H1 (cell line): ENCODE data around the gene BSPRY. TPM values are rescaled to one million over a fixed set of nuclear protein-coding genes. Genes with fewer than 3 reads are reported as not detected.

Source experiments
- CTCF ChIA-PET: fragments of 300-600 bp; sonication (Branson Sonifier 250); formaldehyde crosslinking; loops from one replicate; lab custom pipeline; 2021; ENCODE audit not compliant: partially characterized antibody; lab: Charles Lee
- POLR2A ChIA-PET: fragments of 300-600 bp; sonication (Branson Sonifier 250); formaldehyde crosslinking; loops from one replicate; lab custom pipeline; 2021; ENCODE audit warnings: inconsistent platforms; ENCODE audit not compliant: partially characterized antibody; lab: Charles Lee
- DNase-seq, 2 experiments: peaks; one replicate each; pipeline versions ENCODE4 v3.0.0 to v3.0.0-alpha.2; 2010 to 2022; ENCODE audit warnings: low spot score in 2 of 2, low read depth in 1 of 2, mixed read lengths in 1 of 2
- FAIRE-seq: peaks from 2 replicates; lab custom pipeline; 2011; peaks lifted over from hg19 to GRCh38; lab: Jason Lieb, UNC
- H2AFZ ChIP-seq: 2 replicates; pipeline ENCODE4 v1.8.1; 2012; ENCODE audit warnings: low read length, inconsistent platforms
- H2AK5ac ChIP-seq: 2 replicates; pipeline ENCODE4 v1.6.1; 2013; ENCODE audit warnings: low read depth, low read length
- H2BK120ac ChIP-seq: replicated peaks from 2 replicates; pipeline ENCODE3; 2013; ENCODE audit warnings: low read depth, low read length, inconsistent platforms
- H2BK12ac ChIP-seq: 2 replicates; pipeline ENCODE4 v1.6.1; 2013; ENCODE audit warnings: low read depth, low read length
- H2BK15ac ChIP-seq: 2 replicates; pipeline ENCODE4 v1.6.1; 2013; ENCODE audit warnings: low read length
- H2BK20ac ChIP-seq: 2 replicates; pipeline ENCODE4 v1.6.1; 2013; ENCODE audit warnings: low read length
- H2BK5ac ChIP-seq: 2 replicates; pipeline ENCODE4 v1.6.1; 2013; ENCODE audit warnings: low read depth, low read length
- H3K14ac ChIP-seq: 2 replicates; pipeline ENCODE4 v1.6.1; 2013; ENCODE audit warnings: inconsistent platforms; ENCODE audit not compliant: insufficient read length
- H3K18ac ChIP-seq: 2 replicates; pipeline ENCODE4 v1.6.1; 2013; ENCODE audit warnings: low read length; ENCODE audit errors: extremely low read depth
- H3K23ac ChIP-seq: 2 replicates; pipeline ENCODE4 v1.6.1; 2013; ENCODE audit warnings: inconsistent platforms; ENCODE audit not compliant: insufficient read length
- H3K23me2 ChIP-seq: 2 replicates; pipeline ENCODE4 v1.6.1; 2013; ENCODE audit warnings: low read depth, low read length
- H3K27ac ChIP-seq: 2 replicates; pipeline ENCODE4 v1.6.1; 2011; ENCODE audit warnings: low read depth, low read length, inconsistent platforms
- H3K27me3 ChIP-seq, 4 experiments: replicated peaks in 1 of 4; 1 replicate in 1 of 4; 2 replicates in 3 of 4; pipeline versions ENCODE4 v1.6.1 to v1.8.1; 2011 to 2013; ENCODE audit warnings: low read length in 3 of 4, mild to moderate bottlenecking in 3 of 4, inconsistent platforms in 2 of 4, mixed read lengths in 2 of 4, moderate library complexity in 1 of 4; ENCODE audit not compliant: control insufficient read depth in 3 of 4, insufficient read depth in 3 of 4; ENCODE audit errors: extremely low read depth in 1 of 4
- H3K36me3 ChIP-seq, 4 experiments: 2 replicates each; pipeline versions ENCODE4 v1.6.1 to v1.8.1; 2011 to 2013; ENCODE audit warnings: mild to moderate bottlenecking in 4 of 4, low read length in 3 of 4, moderate library complexity in 2 of 4, control low read depth in 1 of 4, inconsistent platforms in 1 of 4; ENCODE audit not compliant: insufficient read depth in 4 of 4, control insufficient read depth in 2 of 4
- H3K4ac ChIP-seq: replicated peaks from 2 replicates; pipeline ENCODE3; 2013; ENCODE audit warnings: low read length, low read depth, mixed read lengths, inconsistent platforms; ENCODE audit not compliant: insufficient read length
- H3K4me1 ChIP-seq, 4 experiments: replicated peaks in 1 of 4; 1 replicate in 1 of 4; 2 replicates in 3 of 4; pipeline versions ENCODE4 v1.6.1 to v1.8.1; 2011 to 2013; ENCODE audit warnings: low read length in 3 of 4, inconsistent platforms in 2 of 4, mixed read lengths in 1 of 4; ENCODE audit not compliant: insufficient read depth in 4 of 4, control insufficient read depth in 3 of 4
- H3K4me2 ChIP-seq, 2 experiments: 2 replicates each; pipeline versions ENCODE4 v1.6.1 to v1.8.1; 2011 to 2013; ENCODE audit warnings: low read depth in 2 of 2, low read length in 2 of 2, control low read depth in 1 of 2, inconsistent platforms in 1 of 2, mild to moderate bottlenecking in 1 of 2; ENCODE audit not compliant: insufficient read depth in 1 of 2
- H3K4me3 ChIP-seq, 4 experiments: fragments of 200-600, 300-600 bp in 1 of 4; sonication (generic), shearing (Covaris generic), sonication (Bioruptor Twin) in 1 of 4; 2 replicates each; pipeline versions ENCODE4 v1.5.1 to v1.8.1; 2011 to 2016; ENCODE audit warnings: low read length in 4 of 4, low read depth in 3 of 4, control low read depth in 2 of 4, inconsistent platforms in 2 of 4, mild to moderate bottlenecking in 2 of 4, mixed read lengths in 1 of 4, moderate library complexity in 1 of 4; ENCODE audit not compliant: insufficient read depth in 2 of 4; ENCODE audit errors: extremely low read depth in 1 of 4
- H3K56ac ChIP-seq: replicated peaks from 2 replicates; pipeline ENCODE3; 2013; ENCODE audit warnings: low read depth, mild to moderate bottlenecking, mixed read lengths, low read length, inconsistent platforms; ENCODE audit not compliant: insufficient read length
- H3K79me1 ChIP-seq: 2 replicates; pipeline ENCODE4 v1.6.1; 2013; ENCODE audit warnings: low read depth, low read length, control low read depth
- H3K79me2 ChIP-seq, 2 experiments: 2 replicates each; pipeline versions ENCODE4 v1.6.1 to v1.8.1; 2012 to 2013; ENCODE audit warnings: low read length in 2 of 2, mild to moderate bottlenecking in 2 of 2, inconsistent platforms in 1 of 2; ENCODE audit not compliant: insufficient read depth in 2 of 2, control insufficient read depth in 1 of 2
- H3K9ac ChIP-seq, 4 experiments: replicated peaks in 1 of 4; 1 replicate in 1 of 4; 2 replicates in 3 of 4; pipeline versions ENCODE4 v1.6.1 to v1.8.1; 2011 to 2013; ENCODE audit warnings: low read depth in 3 of 4, low read length in 3 of 4, control low read depth in 2 of 4, mild to moderate bottlenecking in 2 of 4, moderate library complexity in 2 of 4, inconsistent platforms in 1 of 4; ENCODE audit errors: extremely low read depth in 1 of 4
- H3K9me3 ChIP-seq, 2 experiments: 2 replicates each; pipeline versions ENCODE4 v1.6.1 to v1.8.1; 2012 to 2013; ENCODE audit warnings: mild to moderate bottlenecking in 2 of 2, moderate library complexity in 2 of 2, control low read depth in 1 of 2, inconsistent platforms in 1 of 2, low read depth in 1 of 2, low read length in 1 of 2, mixed read lengths in 1 of 2; ENCODE audit not compliant: insufficient read depth in 2 of 2
- H4K20me1 ChIP-seq, 2 experiments: replicated peaks in 1 of 2; 2 replicates each; pipeline versions ENCODE3 to v1.8.1; 2011 to 2013; ENCODE audit warnings: inconsistent platforms in 2 of 2, low read length in 2 of 2, mild to moderate bottlenecking in 1 of 2; ENCODE audit not compliant: insufficient read depth in 2 of 2, control insufficient read depth in 1 of 2
- H4K5ac ChIP-seq: 2 replicates; pipeline ENCODE4 v1.6.1; 2013; ENCODE audit warnings: low read length, low read depth, mixed read lengths, inconsistent platforms; ENCODE audit not compliant: insufficient read length
- H4K8ac ChIP-seq: 2 replicates; pipeline ENCODE4 v1.8.0; 2013; ENCODE audit warnings: mild to moderate bottlenecking, moderate library complexity, low read length, inconsistent platforms; ENCODE audit not compliant: insufficient read depth; ENCODE audit errors: extremely low read depth
- H4K91ac ChIP-seq: replicated peaks from 2 replicates; pipeline ENCODE3; 2013; ENCODE audit warnings: low read length, mixed read lengths, inconsistent platforms; ENCODE audit not compliant: insufficient read length
- EZH2 ChIP-seq: fragments of 200-600 bp; sonication (generic); IDR thresholded peaks from 2 replicates; pipeline ENCODE4 v1.7.1; 2012; ENCODE audit warnings: low read depth, mild to moderate bottlenecking, moderate library complexity, low read length, inconsistent platforms; ENCODE audit not compliant: severe bottlenecking
- RXRA ChIP-seq: IDR thresholded peaks from 2 replicates; pipeline ENCODE4 v1.6.1; 2011; ENCODE audit warnings: low read depth, mild to moderate bottlenecking, low read length, moderate library complexity; ENCODE audit not compliant: insufficient read depth
- WGBS, 2 experiments: shearing (Covaris generic) in 1 of 2; methylation state at CpG; one replicate each; pipeline versions ENCODE4 v1.1.6 to v1.1.7; 2013 to 2015; ENCODE audit warnings: low lambda C conversion rate in 2 of 2, mixed read lengths in 2 of 2, inconsistent platforms in 1 of 2, low coverage in 1 of 2, missing lambda C conversion rate in 1 of 2; ENCODE audit not compliant: insufficient replicate concordance in 2 of 2, insufficient coverage in 1 of 2, insufficient read length in 1 of 2; ENCODE audit errors: extremely low coverage in 1 of 2, missing lambda C conversion rate in 1 of 2; 5-methylcytosine and 5-hydroxymethylcytosine counted together
- polyA plus RNA-seq, 7 experiments: library from polyadenylated mRNA; depleted of rRNA in 3 of 7; stranded (reverse) in 5 of 7; unstranded in 2 of 7; fragments of >200 nt in 5 of 7; fragments of 200-250 nt in 2 of 7; gene quantifications; 1 replicate in 5 of 7; 2 replicates in 1 of 7; 4 replicates in 1 of 7; pipeline versions ENCODE4 v1.2.1 to v1.2.3, GENCODE V29; 2011 to 2013; ENCODE audit warnings: missing spikeins in 2 of 7, mixed read lengths in 2 of 7
- total RNA-seq: library from RNA; stranded (reverse); fragmentation: NEBNext Ultra II Directional; extraction: Animal tissue kit (Norgen Biotek cat#: 25700); gene quantifications from 2 replicates; pipeline ENCODE4 v1.2.1, GENCODE V29; 2021

The BSPRY gene
- total and polyA plus RNA-seq, 2 of the 8 experiments (the other 6 are each of a cell fraction or from before 2014, with no cell fraction given): 5.5 to 10.9 TPM

DNA sequence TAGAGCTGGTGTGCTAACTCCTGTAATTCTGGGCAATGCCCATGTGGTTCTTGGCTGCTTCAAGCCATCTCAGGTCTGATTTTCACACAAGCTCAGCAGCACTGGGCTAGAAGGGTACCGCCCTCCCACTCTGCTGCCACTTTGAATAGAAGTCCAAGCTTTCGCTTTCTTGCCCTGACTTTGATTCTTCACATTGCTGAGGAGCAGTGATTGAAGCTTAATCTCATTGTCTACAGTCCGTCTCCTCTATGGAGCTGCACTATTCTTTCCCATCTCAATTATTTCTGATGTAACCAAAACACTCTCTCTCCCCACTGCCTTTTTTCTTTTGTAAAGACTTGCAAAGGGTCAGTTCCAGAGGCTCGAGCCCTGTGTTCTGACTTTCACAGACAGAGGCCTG, 33.3 kb upstream of the BSPRY start:
- H2BK12ac ChIP-seq: no peak overlapping the region
- H2AFZ ChIP-seq: no peak overlapping the region
- no peak overlapping the region for H3K4me3 ChIP-seq
- no peak overlapping the region for H3K14ac ChIP-seq
- no peak overlapping the region for H3K4me2 ChIP-seq
- H3K9me3 ChIP-seq: no peaks in the 10 kb centered on the region
- no peak overlapping the region for H3K18ac ChIP-seq
- H2BK5ac ChIP-seq: no peak overlapping the region
- DNase-seq (no peak), FAIRE-seq (no peak)
- no peaks in the 10 kb centered on the region for H3K36me3 ChIP-seq
- no peaks in the 10 kb centered on the region for H3K4me1 ChIP-seq
- H4K5ac ChIP-seq: no peak overlapping the region
- peaks cover 0 to 2% (median 0%) of the 10 kb centered on the region in 4 experiments; a peak in 2 of 7 replicates for H3K27me3 ChIP-seq
- H2BK120ac ChIP-seq: no peak overlapping the region
- CTCF ChIA-PET: interaction anchor here (0.5 to 1.9 kb wide), 3 partner anchors 10 to 66 kb away, joined by 3 to 4 read pairs (median 3); no protein-coding TSS in a partner anchor
- no peak overlapping the region for H2BK20ac ChIP-seq
- H2BK15ac ChIP-seq: no peak overlapping the region
- H3K4ac ChIP-seq: no peak overlapping the region
- H3K9ac ChIP-seq: no peak overlapping the region
- H4K20me1 ChIP-seq: no peaks in the 10 kb centered on the region
- no peak overlapping the region for H3K27ac ChIP-seq
- no peaks in the 10 kb centered on the region for H3K79me1 ChIP-seq
- no peak overlapping the region for H3K23ac ChIP-seq
- 86% methylated on average over 4 of the region's 4 CpGs; no CpG with 5 or more reads in 1 of the 2 experiments for WGBS, 2 experiments
- no peak overlapping the region for H3K56ac ChIP-seq
- H3K23me2 ChIP-seq: no peaks in the 10 kb centered on the region; the same call in 1 of the 2 replicates
- POLR2A ChIA-PET: no interaction called here
- H4K91ac ChIP-seq: no peak overlapping the region
- H3K79me2 ChIP-seq: no peaks in the 10 kb centered on the region
- no peak overlapping the region for H4K8ac ChIP-seq
- no peak overlapping the region for H2AK5ac ChIP-seq
- TF ChIP-seq EZH2 (no peak), RXRA (no peak)
